Upper lobe of left lung (tissue), 4 donors: ENCODE measurements around the gene FAM184B.

Experiments
- EP300 ChIP-seq, 4 donors: sonication (generic); formaldehyde crosslinking; IDR thresholded peaks; one replicate each; pipeline ENCODE4 v1.5.1; 2017; ENCODE audit warnings: antibody characterized with exemption in 4 of 4, control low read depth in 2 of 4
- TF ChIP-seq, protein P1 (sequence below), 6 experiments: fragments of 450-650 bp in 4 of 6; fragments of 200-600 bp in 2 of 6; sonication (generic) in 2 of 6; IDR thresholded peaks; one replicate each; pipeline ENCODE4 v1.5.1; 2016 to 2019; ENCODE audit warnings: antibody characterized with exemption in 6 of 6

- TF ChIP-seq, protein P1, sequence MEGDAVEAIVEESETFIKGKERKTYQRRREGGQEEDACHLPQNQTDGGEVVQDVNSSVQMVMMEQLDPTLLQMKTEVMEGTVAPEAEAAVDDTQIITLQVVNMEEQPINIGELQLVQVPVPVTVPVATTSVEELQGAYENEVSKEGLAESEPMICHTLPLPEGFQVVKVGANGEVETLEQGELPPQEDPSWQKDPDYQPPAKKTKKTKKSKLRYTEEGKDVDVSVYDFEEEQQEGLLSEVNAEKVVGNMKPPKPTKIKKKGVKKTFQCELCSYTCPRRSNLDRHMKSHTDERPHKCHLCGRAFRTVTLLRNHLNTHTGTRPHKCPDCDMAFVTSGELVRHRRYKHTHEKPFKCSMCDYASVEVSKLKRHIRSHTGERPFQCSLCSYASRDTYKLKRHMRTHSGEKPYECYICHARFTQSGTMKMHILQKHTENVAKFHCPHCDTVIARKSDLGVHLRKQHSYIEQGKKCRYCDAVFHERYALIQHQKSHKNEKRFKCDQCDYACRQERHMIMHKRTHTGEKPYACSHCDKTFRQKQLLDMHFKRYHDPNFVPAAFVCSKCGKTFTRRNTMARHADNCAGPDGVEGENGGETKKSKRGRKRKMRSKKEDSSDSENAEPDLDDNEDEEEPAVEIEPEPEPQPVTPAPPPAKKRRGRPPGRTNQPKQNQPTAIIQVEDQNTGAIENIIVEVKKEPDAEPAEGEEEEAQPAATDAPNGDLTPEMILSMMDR (IDR thresholded peaks at IDR 0.05) = no peak
- no peak for TF ChIP-seq EP300 (IDR thresholded peaks at IDR 0.05)
Measured at GRCh38 chr4:17647927-17648326, 133.5 kb downstream of the FAM184B start.
